WTC11 (cell line): ENCODE measurements around the gene POLR1H. TPM values are rescaled to one million over a fixed set of nuclear protein-coding genes. Genes with fewer than 3 reads are reported as not detected.

ENCODE experiments used
- ATAC-seq: fragments of 200-7000 bp; cut with Tn5 transposase; 2 replicates; pipeline ENCODE4 v1.10.0; 2021; ENCODE audit warnings: mild to moderate bottlenecking, moderate library complexity
- CTCF ChIA-PET: fragments of 300-600 bp; sonication (Branson Sonifier 250); formaldehyde crosslinking; loops from one replicate; lab custom pipeline; 2021; ENCODE audit warnings: antibody characterized with exemption; lab: Charles Lee
- POLR2A ChIA-PET: fragments of 350-600 bp; sonication (Branson Sonifier 250); formaldehyde crosslinking; loops from one replicate; lab custom pipeline; 2021; ENCODE audit warnings: antibody characterized with exemption; lab: Charles Lee
- DNase-seq: peaks from one replicate; pipeline ENCODE4 v3.0.0; 2021; ENCODE audit warnings: low spot score
- H3K27ac Mint-ChIP-seq: 2 replicates; pipeline ENCODE4 v1.8.0; 2021; ENCODE audit warnings: mixed read lengths
- H3K27me3 Mint-ChIP-seq: 2 replicates; pipeline ENCODE4 v1.8.0; 2021; ENCODE audit warnings: low read depth, mild to moderate bottlenecking, moderate library complexity, mixed read lengths
- H3K36me3 Mint-ChIP-seq: 2 replicates; pipeline ENCODE4 v1.8.0; 2021; ENCODE audit warnings: mixed read lengths
- H3K4me1 Mint-ChIP-seq: 2 replicates; pipeline ENCODE4 v1.8.0; 2022; ENCODE audit warnings: mixed read lengths
- H3K4me3 Mint-ChIP-seq: 2 replicates; pipeline ENCODE4 v1.8.0; 2021; ENCODE audit warnings: mild to moderate bottlenecking, moderate library complexity, mixed read lengths
- H3K9me3 Mint-ChIP-seq: 2 replicates; pipeline ENCODE4 v1.8.0; 2021; ENCODE audit warnings: mixed read lengths
- CREB1 ChIP-seq: sonication (generic); formaldehyde crosslinking; IDR thresholded peaks from 2 replicates; pipeline ENCODE4 v1.8.0; 2023; ENCODE audit warnings: mild to moderate bottlenecking, missing genetic modification reagents
- CREM ChIP-seq: sonication (generic); formaldehyde crosslinking; IDR thresholded peaks from 2 replicates; pipeline ENCODE4 v1.8.1; 2022; ENCODE audit warnings: mild to moderate bottlenecking, missing genetic modification reagents, moderate library complexity
- ETV6 ChIP-seq: sonication (generic); formaldehyde crosslinking; IDR thresholded peaks from 2 replicates; pipeline ENCODE4 v1.8.1; 2022; ENCODE audit warnings: mild to moderate bottlenecking, missing genetic modification reagents
- GRHL2 ChIP-seq: fragments of 250-450 bp; sonication (Bioruptor Pico); IDR thresholded peaks from 2 replicates; pipeline ENCODE4 v1.8.0; 2022; ENCODE audit warnings: mild to moderate bottlenecking, moderate library complexity; ENCODE audit not compliant: insufficient replicate concordance, severe bottlenecking
- SMAD4 ChIP-seq: sonication (generic); formaldehyde crosslinking; IDR thresholded peaks from 2 replicates; pipeline ENCODE4 v1.8.0; 2022; ENCODE audit warnings: mild to moderate bottlenecking, missing genetic modification reagents
- ZNF219 ChIP-seq: sonication (generic); formaldehyde crosslinking; IDR thresholded peaks from 2 replicates; pipeline ENCODE4 v1.8.0; 2023; ENCODE audit warnings: missing genetic modification reagents, mild to moderate bottlenecking, borderline replicate concordance
- ZNF232 ChIP-seq: sonication (generic); formaldehyde crosslinking; IDR thresholded peaks from 2 replicates; pipeline ENCODE4 v1.8.0; 2022; ENCODE audit warnings: mild to moderate bottlenecking, missing genetic modification reagents
- ZNF416 ChIP-seq: fragments of 250-450 bp; sonication (Bioruptor Pico); IDR thresholded peaks from 2 replicates; pipeline ENCODE4 v1.9.0; 2021; ENCODE audit warnings: mild to moderate bottlenecking, inconsistent platforms
- total RNA-seq: library from RNA; stranded (reverse); gene quantifications from 3 replicates; pipeline ENCODE4 v1.2.3, GENCODE V29; 2021
- TF ChIP-seq, protein P1 (sequence below): sonication (generic); formaldehyde crosslinking; IDR thresholded peaks from 2 replicates; pipeline ENCODE4 v1.8.1; 2023; ENCODE audit warnings: mild to moderate bottlenecking, missing genetic modification reagents, moderate library complexity
- TF ChIP-seq, protein P2 (sequence below): fragments of 200-600 bp; IDR thresholded peaks from 2 replicates; pipeline ENCODE4 v1.8.0; 2022; ENCODE audit warnings: antibody characterized with exemption
- TF ChIP-seq, protein P3 (sequence below): fragments of 250-450 bp; sonication (Bioruptor Pico); IDR thresholded peaks from 2 replicates; pipeline ENCODE4 v1.9.0; 2021; ENCODE audit warnings: mild to moderate bottlenecking
- TF ChIP-seq, protein P4 (sequence below): sonication (generic); formaldehyde crosslinking; conservative IDR thresholded peaks from 2 replicates; pipeline ENCODE4 v1.8.1; 2023; ENCODE audit warnings: mild to moderate bottlenecking, low read depth, missing genetic modification reagents, moderate library complexity
- TF ChIP-seq, protein P5 (sequence below): sonication (generic); formaldehyde crosslinking; IDR thresholded peaks from 2 replicates; pipeline ENCODE4 v1.8.1; 2023; ENCODE audit warnings: mild to moderate bottlenecking, missing genetic modification reagents, moderate library complexity
- TF ChIP-seq, protein P6 (sequence below): sonication (generic); formaldehyde crosslinking; IDR thresholded peaks from 2 replicates; pipeline ENCODE4 v1.8.0; 2022; ENCODE audit warnings: mild to moderate bottlenecking, missing genetic modification reagents
- TF ChIP-seq, protein P7 (sequence below): fragments of 250-450 bp; sonication (Bioruptor Pico); IDR thresholded peaks from 2 replicates; pipeline ENCODE4 v1.8.0; 2021; ENCODE audit warnings: mild to moderate bottlenecking

POLR1H gene
- total RNA-seq, 1 experiment from 2014 or later, result 38.8 TPM

DNA sequence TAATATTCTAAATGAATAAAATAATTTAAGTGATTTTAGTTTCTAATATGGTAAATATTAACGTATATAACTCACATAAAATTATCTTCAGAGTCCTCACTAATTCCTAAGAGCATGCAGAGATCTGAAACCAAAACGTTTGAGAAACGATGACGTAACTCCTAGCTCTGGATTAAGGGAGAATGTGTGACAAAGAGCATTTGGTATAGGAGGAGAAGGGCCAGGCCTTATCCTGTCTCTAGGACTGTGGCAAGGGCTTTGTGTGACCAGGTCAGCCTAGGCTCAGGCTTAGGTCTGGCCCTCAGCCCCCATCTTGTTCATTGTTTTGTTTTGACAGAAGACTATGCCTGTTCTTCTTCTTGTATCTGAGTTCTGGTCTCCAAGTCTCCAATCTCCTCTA, 19.2 kb upstream of the POLR1H start (continued):
- TF ChIP-seq, protein P1, sequence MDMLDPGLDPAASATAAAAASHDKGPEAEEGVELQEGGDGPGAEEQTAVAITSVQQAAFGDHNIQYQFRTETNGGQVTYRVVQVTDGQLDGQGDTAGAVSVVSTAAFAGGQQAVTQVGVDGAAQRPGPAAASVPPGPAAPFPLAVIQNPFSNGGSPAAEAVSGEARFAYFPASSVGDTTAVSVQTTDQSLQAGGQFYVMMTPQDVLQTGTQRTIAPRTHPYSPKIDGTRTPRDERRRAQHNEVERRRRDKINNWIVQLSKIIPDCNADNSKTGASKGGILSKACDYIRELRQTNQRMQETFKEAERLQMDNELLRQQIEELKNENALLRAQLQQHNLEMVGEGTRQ, result no peak
- TF ChIP-seq, protein P2, sequence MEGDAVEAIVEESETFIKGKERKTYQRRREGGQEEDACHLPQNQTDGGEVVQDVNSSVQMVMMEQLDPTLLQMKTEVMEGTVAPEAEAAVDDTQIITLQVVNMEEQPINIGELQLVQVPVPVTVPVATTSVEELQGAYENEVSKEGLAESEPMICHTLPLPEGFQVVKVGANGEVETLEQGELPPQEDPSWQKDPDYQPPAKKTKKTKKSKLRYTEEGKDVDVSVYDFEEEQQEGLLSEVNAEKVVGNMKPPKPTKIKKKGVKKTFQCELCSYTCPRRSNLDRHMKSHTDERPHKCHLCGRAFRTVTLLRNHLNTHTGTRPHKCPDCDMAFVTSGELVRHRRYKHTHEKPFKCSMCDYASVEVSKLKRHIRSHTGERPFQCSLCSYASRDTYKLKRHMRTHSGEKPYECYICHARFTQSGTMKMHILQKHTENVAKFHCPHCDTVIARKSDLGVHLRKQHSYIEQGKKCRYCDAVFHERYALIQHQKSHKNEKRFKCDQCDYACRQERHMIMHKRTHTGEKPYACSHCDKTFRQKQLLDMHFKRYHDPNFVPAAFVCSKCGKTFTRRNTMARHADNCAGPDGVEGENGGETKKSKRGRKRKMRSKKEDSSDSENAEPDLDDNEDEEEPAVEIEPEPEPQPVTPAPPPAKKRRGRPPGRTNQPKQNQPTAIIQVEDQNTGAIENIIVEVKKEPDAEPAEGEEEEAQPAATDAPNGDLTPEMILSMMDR, result no peak
- TF ChIP-seq, protein P3, sequence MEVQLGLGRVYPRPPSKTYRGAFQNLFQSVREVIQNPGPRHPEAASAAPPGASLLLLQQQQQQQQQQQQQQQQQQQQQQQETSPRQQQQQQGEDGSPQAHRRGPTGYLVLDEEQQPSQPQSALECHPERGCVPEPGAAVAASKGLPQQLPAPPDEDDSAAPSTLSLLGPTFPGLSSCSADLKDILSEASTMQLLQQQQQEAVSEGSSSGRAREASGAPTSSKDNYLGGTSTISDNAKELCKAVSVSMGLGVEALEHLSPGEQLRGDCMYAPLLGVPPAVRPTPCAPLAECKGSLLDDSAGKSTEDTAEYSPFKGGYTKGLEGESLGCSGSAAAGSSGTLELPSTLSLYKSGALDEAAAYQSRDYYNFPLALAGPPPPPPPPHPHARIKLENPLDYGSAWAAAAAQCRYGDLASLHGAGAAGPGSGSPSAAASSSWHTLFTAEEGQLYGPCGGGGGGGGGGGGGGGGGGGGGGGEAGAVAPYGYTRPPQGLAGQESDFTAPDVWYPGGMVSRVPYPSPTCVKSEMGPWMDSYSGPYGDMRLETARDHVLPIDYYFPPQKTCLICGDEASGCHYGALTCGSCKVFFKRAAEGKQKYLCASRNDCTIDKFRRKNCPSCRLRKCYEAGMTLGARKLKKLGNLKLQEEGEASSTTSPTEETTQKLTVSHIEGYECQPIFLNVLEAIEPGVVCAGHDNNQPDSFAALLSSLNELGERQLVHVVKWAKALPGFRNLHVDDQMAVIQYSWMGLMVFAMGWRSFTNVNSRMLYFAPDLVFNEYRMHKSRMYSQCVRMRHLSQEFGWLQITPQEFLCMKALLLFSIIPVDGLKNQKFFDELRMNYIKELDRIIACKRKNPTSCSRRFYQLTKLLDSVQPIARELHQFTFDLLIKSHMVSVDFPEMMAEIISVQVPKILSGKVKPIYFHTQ, result no peak
- TF ChIP-seq ZNF232 (CRISPR knock-in tag) (no peak), ZNF219 (CRISPR knock-in tag) (no peak), CREB1 (no peak)
- TF ChIP-seq, protein P4, sequence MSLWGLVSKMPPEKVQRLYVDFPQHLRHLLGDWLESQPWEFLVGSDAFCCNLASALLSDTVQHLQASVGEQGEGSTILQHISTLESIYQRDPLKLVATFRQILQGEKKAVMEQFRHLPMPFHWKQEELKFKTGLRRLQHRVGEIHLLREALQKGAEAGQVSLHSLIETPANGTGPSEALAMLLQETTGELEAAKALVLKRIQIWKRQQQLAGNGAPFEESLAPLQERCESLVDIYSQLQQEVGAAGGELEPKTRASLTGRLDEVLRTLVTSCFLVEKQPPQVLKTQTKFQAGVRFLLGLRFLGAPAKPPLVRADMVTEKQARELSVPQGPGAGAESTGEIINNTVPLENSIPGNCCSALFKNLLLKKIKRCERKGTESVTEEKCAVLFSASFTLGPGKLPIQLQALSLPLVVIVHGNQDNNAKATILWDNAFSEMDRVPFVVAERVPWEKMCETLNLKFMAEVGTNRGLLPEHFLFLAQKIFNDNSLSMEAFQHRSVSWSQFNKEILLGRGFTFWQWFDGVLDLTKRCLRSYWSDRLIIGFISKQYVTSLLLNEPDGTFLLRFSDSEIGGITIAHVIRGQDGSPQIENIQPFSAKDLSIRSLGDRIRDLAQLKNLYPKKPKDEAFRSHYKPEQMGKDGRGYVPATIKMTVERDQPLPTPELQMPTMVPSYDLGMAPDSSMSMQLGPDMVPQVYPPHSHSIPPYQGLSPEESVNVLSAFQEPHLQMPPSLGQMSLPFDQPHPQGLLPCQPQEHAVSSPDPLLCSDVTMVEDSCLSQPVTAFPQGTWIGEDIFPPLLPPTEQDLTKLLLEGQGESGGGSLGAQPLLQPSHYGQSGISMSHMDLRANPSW (CRISPR knock-in tag), result no peak
- TF ChIP-seq, protein P5, sequence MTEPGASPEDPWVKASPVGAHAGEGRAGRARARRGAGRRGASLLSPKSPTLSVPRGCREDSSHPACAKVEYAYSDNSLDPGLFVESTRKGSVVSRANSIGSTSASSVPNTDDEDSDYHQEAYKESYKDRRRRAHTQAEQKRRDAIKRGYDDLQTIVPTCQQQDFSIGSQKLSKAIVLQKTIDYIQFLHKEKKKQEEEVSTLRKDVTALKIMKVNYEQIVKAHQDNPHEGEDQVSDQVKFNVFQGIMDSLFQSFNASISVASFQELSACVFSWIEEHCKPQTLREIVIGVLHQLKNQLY (CRISPR knock-in tag), result no peak
- TF ChIP-seq, protein P6, sequence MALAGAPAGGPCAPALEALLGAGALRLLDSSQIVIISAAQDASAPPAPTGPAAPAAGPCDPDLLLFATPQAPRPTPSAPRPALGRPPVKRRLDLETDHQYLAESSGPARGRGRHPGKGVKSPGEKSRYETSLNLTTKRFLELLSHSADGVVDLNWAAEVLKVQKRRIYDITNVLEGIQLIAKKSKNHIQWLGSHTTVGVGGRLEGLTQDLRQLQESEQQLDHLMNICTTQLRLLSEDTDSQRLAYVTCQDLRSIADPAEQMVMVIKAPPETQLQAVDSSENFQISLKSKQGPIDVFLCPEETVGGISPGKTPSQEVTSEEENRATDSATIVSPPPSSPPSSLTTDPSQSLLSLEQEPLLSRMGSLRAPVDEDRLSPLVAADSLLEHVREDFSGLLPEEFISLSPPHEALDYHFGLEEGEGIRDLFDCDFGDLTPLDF, result no peak

DNA sequence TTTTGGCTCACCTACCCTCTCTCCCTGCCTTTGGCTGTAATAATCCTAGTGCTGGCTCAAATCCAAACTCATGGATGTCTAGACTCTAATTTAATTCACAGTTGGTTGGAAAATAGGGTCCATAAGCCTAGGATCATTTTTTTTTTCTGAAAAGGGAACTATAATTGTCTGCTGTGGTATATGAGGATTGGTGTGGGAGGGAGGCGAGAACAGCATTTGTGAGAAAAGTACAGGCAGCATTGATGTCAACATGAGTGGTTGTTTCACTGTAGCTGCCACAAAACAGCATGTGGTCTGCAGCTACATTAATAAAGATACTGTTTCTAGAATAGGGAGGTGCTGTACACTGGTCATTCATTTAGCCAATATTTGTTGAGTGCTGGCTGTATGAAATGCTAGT, 18.6 kb upstream of the POLR1H start:
- Mint-ChIP-seq H3K4me1 (no peaks in the 10 kb centered on the region), H3K36me3 (no peaks in the 10 kb centered on the region), H3K27me3 (no peaks in the 10 kb centered on the region), H3K4me3 (no peak overlapping the region), H3K9me3 (no peaks in the 10 kb centered on the region), H3K27ac (no peak overlapping the region)
- no peak for TF ChIP-seq ETV6 (CRISPR knock-in tag)
- TF ChIP-seq CREB1, result no peak
- TF ChIP-seq, protein P7, sequence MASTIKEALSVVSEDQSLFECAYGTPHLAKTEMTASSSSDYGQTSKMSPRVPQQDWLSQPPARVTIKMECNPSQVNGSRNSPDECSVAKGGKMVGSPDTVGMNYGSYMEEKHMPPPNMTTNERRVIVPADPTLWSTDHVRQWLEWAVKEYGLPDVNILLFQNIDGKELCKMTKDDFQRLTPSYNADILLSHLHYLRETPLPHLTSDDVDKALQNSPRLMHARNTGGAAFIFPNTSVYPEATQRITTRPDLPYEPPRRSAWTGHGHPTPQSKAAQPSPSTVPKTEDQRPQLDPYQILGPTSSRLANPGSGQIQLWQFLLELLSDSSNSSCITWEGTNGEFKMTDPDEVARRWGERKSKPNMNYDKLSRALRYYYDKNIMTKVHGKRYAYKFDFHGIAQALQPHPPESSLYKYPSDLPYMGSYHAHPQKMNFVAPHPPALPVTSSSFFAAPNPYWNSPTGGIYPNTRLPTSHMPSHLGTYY, result no peak
- TF ChIP-seq ZNF416 (CRISPR knock-in tag), result no peak
- TF ChIP-seq GRHL2 (CRISPR knock-in tag), result no peak
- no peak for TF ChIP-seq CREM
- TF ChIP-seq SMAD4 (CRISPR knock-in tag), result no peak
- DNase-seq (no peak), ATAC-seq (no peak)
- POLR2A ChIA-PET, result no interaction called here
- CTCF ChIA-PET, result interaction anchor here (1.0 to 1.5 kb wide), 3 partner anchors 60 to 389 kb away, joined by 3 read pairs; no protein-coding TSS in a partner anchor
